Keratinocyte (primary cell): ENCODE measurements around the gene TMC1. TPM values are rescaled to one million over a fixed set of nuclear protein-coding genes. Genes with fewer than 3 reads are reported as not detected.

ENCODE experiments used
- DNase-seq: peaks from one replicate; pipeline ENCODE4 v3.0.0-alpha.2; 2011; ENCODE audit warnings: low read depth, missing footprints, low spot score
- FAIRE-seq: peaks from 2 replicates; lab custom pipeline; 2011; peaks lifted over from hg19 to GRCh38; lab: Jason Lieb, UNC
- H2AFZ ChIP-seq: 2 replicates; pipeline ENCODE4 v1.6.0; 2012; ENCODE audit warnings: low read length, control low read depth, inconsistent platforms; ENCODE audit not compliant: control insufficient read depth
- H3K27ac ChIP-seq: 2 replicates; pipeline ENCODE4 v1.5.1; 2011; ENCODE audit warnings: low read length; ENCODE audit not compliant: control insufficient read depth, insufficient read depth
- H3K27me3 ChIP-seq: 3 replicates; pipeline ENCODE4 v1.6.0; 2011; ENCODE audit warnings: low read length; ENCODE audit not compliant: control insufficient read depth, insufficient read depth; ENCODE audit errors: extremely low read depth
- H3K36me3 ChIP-seq, 2 experiments: 2 replicates in 1 of 2; 3 replicates in 1 of 2; pipeline ENCODE4 v1.5.1; 2011; ENCODE audit warnings: low read length in 2 of 2, mild to moderate bottlenecking in 1 of 2; ENCODE audit not compliant: control insufficient read depth in 2 of 2, insufficient read depth in 2 of 2; ENCODE audit errors: extremely low read depth in 1 of 2
- H3K4me1 ChIP-seq: 3 replicates; pipeline ENCODE4 v1.5.1; 2011; ENCODE audit warnings: low read length; ENCODE audit not compliant: control insufficient read depth, insufficient read depth; ENCODE audit errors: extremely low read depth
- H3K4me2 ChIP-seq: 3 replicates; pipeline ENCODE4 v1.6.0; 2011; ENCODE audit warnings: low read depth, low read length; ENCODE audit not compliant: control insufficient read depth, insufficient read depth; ENCODE audit errors: extremely low read depth
- H3K4me3 ChIP-seq, 3 experiments: fragments of 200-600 bp in 1 of 3; sonication (generic) in 1 of 3; 2 replicates in 2 of 3; 3 replicates in 1 of 3; pipeline ENCODE4 v1.5.1; 2011 to 2016; ENCODE audit warnings: low read length in 3 of 3, mild to moderate bottlenecking in 3 of 3, control low read depth in 2 of 3, inconsistent platforms in 1 of 3, low read depth in 1 of 3, mixed read lengths in 1 of 3, mixed run types in 1 of 3, moderate library complexity in 1 of 3; ENCODE audit not compliant: control insufficient read depth in 2 of 3, insufficient read depth in 2 of 3; ENCODE audit errors: extremely low read depth in 1 of 3
- H3K79me2 ChIP-seq: 2 replicates; pipeline ENCODE4 v1.6.0; 2012; ENCODE audit warnings: low read length; ENCODE audit not compliant: control insufficient read depth, insufficient read depth
- H3K9ac ChIP-seq: 3 replicates; pipeline ENCODE4 v1.6.0; 2011; ENCODE audit warnings: low read length; ENCODE audit not compliant: control insufficient read depth, insufficient read depth; ENCODE audit errors: extremely low read depth
- H3K9me1 ChIP-seq: 3 replicates; pipeline ENCODE4 v1.6.0; 2011; ENCODE audit warnings: low read length; ENCODE audit not compliant: control insufficient read depth, insufficient read depth; ENCODE audit errors: extremely low read depth
- H3K9me3 ChIP-seq: 2 replicates; pipeline ENCODE4 v1.5.1; 2012; ENCODE audit warnings: low read depth, low read length; ENCODE audit not compliant: control insufficient read depth
- H4K20me1 ChIP-seq: 3 replicates; pipeline ENCODE4 v1.6.0; 2011; ENCODE audit warnings: low read length; ENCODE audit not compliant: control insufficient read depth, insufficient read depth; ENCODE audit errors: extremely low read depth
- CTCF ChIP-seq, 3 experiments: IDR thresholded peaks in 1 of 3; conservative IDR thresholded peaks in 1 of 3; optimal IDR thresholded peaks in 1 of 3; 2 replicates in 2 of 3; 3 replicates in 1 of 3; pipeline versions ENCODE3 to v1.5.1; 2011; ENCODE audit warnings: low read length in 3 of 3, mild to moderate bottlenecking in 3 of 3, moderate library complexity in 2 of 3, control low read depth in 1 of 3, inconsistent platforms in 1 of 3; ENCODE audit not compliant: insufficient read depth in 2 of 3; ENCODE audit errors: extremely low read depth in 1 of 3
- EZH2 ChIP-seq: IDR thresholded peaks from one replicate; pipeline ENCODE4 v1.6.1; 2012; ENCODE audit warnings: inconsistent platforms, mild to moderate bottlenecking, low read length, moderate library complexity
- dilution Hi-C: fragments of 300-500 bp; cut with MboI; formaldehyde crosslinking; loops from one replicate; pipeline ENCODE4 v1.7.0; 2020; ENCODE audit warnings: low sequenced_read_pairs; ENCODE audit not compliant: extremely low pct_ligation_motif_present
- polyA plus RNA-seq, 5 experiments: library from polyadenylated mRNA; depleted of rRNA in 3 of 5; stranded (reverse) in 3 of 5; stranded (forward) in 1 of 5; unstranded in 1 of 5; fragments of >200 nt; gene quantifications; 1 replicate in 1 of 5; 2 replicates in 3 of 5; 3 replicates in 1 of 5; pipeline versions ENCODE4 v1.2.1 to v1.2.3, GENCODE V29; 2011 to 2012; ENCODE audit warnings: missing spikeins in 2 of 5, low read depth in 1 of 5, low replicate concordance in 1 of 5

Gene TMC1
- polyA plus RNA-seq, 1 donor (not counting 4 experiments of a cell fraction or from before 2014, with no cell fraction given), result 0.05 TPM

- Histone ChIP-seq H3K79me2 (no peaks in the 10 kb centered on the region), H2AFZ (no peak overlapping the region), H3K4me2 (no peak overlapping the region), H3K9ac (no peak overlapping the region), H3K27ac (no peak overlapping the region), H3K9me3 (peaks cover 10% of the 10 kb centered on the region), H3K4me1 (no peaks in the 10 kb centered on the region), H3K4me3 (no peak overlapping the region), H4K20me1 (no peaks in the 10 kb centered on the region), H3K27me3 (no peaks in the 10 kb centered on the region), H3K36me3 (no peaks in the 10 kb centered on the region), H3K9me1 (no peaks in the 10 kb centered on the region)
- no peak for FAIRE-seq
- dilution Hi-C loops, result no loop called here
- TF ChIP-seq CTCF (optimal IDR thresholded peaks at IDR 0.05 in 1 of 3, IDR thresholded peaks at IDR 0.05 in 1 of 3, conservative IDR thresholded peaks at IDR 0.05 in 1 of 3; ENCODE audit: extremely low read depth in 1 of 3, insufficient read depth in 2 of 3, low read length in 3 of 3), result no peak
- TF ChIP-seq EZH2, result no peak
- no peak for DNase-seq
Observed at GRCh38 chr9:72636621-72637020, 115.2 kb downstream of the TMC1 start.

- Histone ChIP-seq H3K27ac (no peak overlapping the region), H3K4me2 (no peak overlapping the region), H3K4me1 (peaks cover 7% of the 10 kb centered on the region), H2AFZ (no peak overlapping the region), H3K9ac (no peak overlapping the region), H3K9me1 (no peaks in the 10 kb centered on the region), H3K9me3 (no peaks in the 10 kb centered on the region), H3K79me2 (no peaks in the 10 kb centered on the region), H3K36me3 (no peaks in the 10 kb centered on the region), H3K4me3 (no peak overlapping the region), H3K27me3 (no peaks in the 10 kb centered on the region), H4K20me1 (no peaks in the 10 kb centered on the region)
- no peak for DNase-seq
- TF ChIP-seq CTCF (optimal IDR thresholded peaks at IDR 0.05 in 1 of 3, IDR thresholded peaks at IDR 0.05 in 1 of 3, conservative IDR thresholded peaks at IDR 0.05 in 1 of 3; ENCODE audit: extremely low read depth in 1 of 3, insufficient read depth in 2 of 3, low read length in 3 of 3), result no peak
- no peak for TF ChIP-seq EZH2
- FAIRE-seq, result no peak
- dilution Hi-C loops, result no loop called here
Observed at GRCh38 chr9:72643651-72644050, 122.2 kb downstream of the TMC1 start.
